SK-N-SH (cell line): ENCODE measurements around the gene RAB11B. TPM values are rescaled to one million over a fixed set of nuclear protein-coding genes. Genes with fewer than 3 reads are reported as not detected.

ENCODE experiments used
- CTCF ChIA-PET: fragments of 300-600, 350-600 bp; formaldehyde crosslinking; extraction: SDS; loops from one replicate; lab custom pipeline; 2021; lab: Yijun Ruan, JAX
- POLR2A ChIA-PET: fragments of 350-600 bp; sonication (Branson Sonifier 250); formaldehyde crosslinking; extraction: SDS; loops from one replicate; lab custom pipeline; 2020; ENCODE audit warnings: antibody characterized with exemption, inconsistent platforms; lab: Yijun Ruan, JAX
- DNase-seq: peaks from one replicate; pipeline ENCODE4 v3.0.0; 2012
- H2AFZ ChIP-seq: fragments of 200-600 bp; sonication (generic); 2 replicates; pipeline ENCODE4 v1.8.1; 2016; ENCODE audit warnings: antibody characterized with exemption, mild to moderate bottlenecking, low read depth
- H3F3A ChIP-seq: fragments of 200-600 bp; sonication (generic); replicated peaks from 2 replicates; pipeline ENCODE3; 2016; ENCODE audit warnings: antibody characterized with exemption, mild to moderate bottlenecking; ENCODE audit not compliant: insufficient read depth
- H3K27ac ChIP-seq, 2 experiments: fragments of 200-500 bp in 1 of 2; fragments of 200-600 bp in 1 of 2; sonication (Bioruptor generic) in 1 of 2; sonication (generic), shearing (Covaris generic) in 1 of 2; 2 replicates each; pipeline versions ENCODE4 v1.5.1 to v1.6.1; 2014 to 2016; ENCODE audit warnings: low read depth in 2 of 2, inconsistent platforms in 1 of 2, low read length in 1 of 2, mild to moderate bottlenecking in 1 of 2, mixed read lengths in 1 of 2
- H3K27me3 ChIP-seq: fragments of 200-600 bp; sonication (generic), shearing (Covaris generic); 2 replicates; pipeline ENCODE4 v1.6.1; 2016; ENCODE audit warnings: mixed run types; ENCODE audit not compliant: insufficient read depth
- H3K36me3 ChIP-seq, 2 experiments: fragments of 200-500 bp in 1 of 2; fragments of 200-600 bp in 1 of 2; sonication (Bioruptor generic) in 1 of 2; sonication (generic) in 1 of 2; replicated peaks in 1 of 2; 2 replicates each; pipeline versions ENCODE3 to v1.5.1; 2014 to 2016; ENCODE audit warnings: low read length in 1 of 2, mild to moderate bottlenecking in 1 of 2; ENCODE audit not compliant: insufficient read depth in 2 of 2, control insufficient read depth in 1 of 2
- H3K4me1 ChIP-seq, 2 experiments: fragments of 200-500 bp in 1 of 2; fragments of 200-600 bp in 1 of 2; sonication (Bioruptor generic) in 1 of 2; sonication (generic), shearing (Covaris generic) in 1 of 2; 2 replicates each; pipeline versions ENCODE4 v1.5.1 to v1.6.1; 2014 to 2016; ENCODE audit warnings: low read depth in 1 of 2, low read length in 1 of 2, mixed run types in 1 of 2; ENCODE audit not compliant: insufficient read depth in 2 of 2, control insufficient read depth in 1 of 2
- H3K4me2 ChIP-seq: fragments of 200-600 bp; sonication (generic), shearing (Covaris generic); 2 replicates; pipeline ENCODE4 v1.6.1; 2017; ENCODE audit warnings: mixed run types
- H3K4me3 ChIP-seq, 2 experiments: fragments of 200-500 bp in 1 of 2; fragments of 200-600 bp in 1 of 2; sonication (Bioruptor generic) in 1 of 2; sonication (generic), shearing (Covaris generic) in 1 of 2; 2 replicates each; pipeline versions ENCODE4 v1.5.1 to v1.8.1; 2014 to 2016; ENCODE audit warnings: low read depth in 2 of 2, inconsistent platforms in 1 of 2, low read length in 1 of 2, mild to moderate bottlenecking in 1 of 2, mixed read lengths in 1 of 2, moderate library complexity in 1 of 2
- H3K79me2 ChIP-seq: fragments of 200-600 bp; sonication (generic); 2 replicates; pipeline ENCODE4 v1.8.1; 2017; ENCODE audit warnings: mild to moderate bottlenecking; ENCODE audit not compliant: insufficient read depth
- H3K9ac ChIP-seq: fragments of 200-600 bp; sonication (generic); 2 replicates; pipeline ENCODE4 v1.6.1; 2017; ENCODE audit warnings: mixed run types
- H3K9me2 ChIP-seq: fragments of 200-600 bp; sonication (generic); 2 replicates; pipeline ENCODE4 v1.6.1; 2017; ENCODE audit warnings: mixed run types
- H3K9me3 ChIP-seq: fragments of 200-600 bp; sonication (generic); 2 replicates; pipeline ENCODE4 v1.6.1; 2017; ENCODE audit warnings: mixed run types, mild to moderate bottlenecking, moderate library complexity
- H4K20me1 ChIP-seq: fragments of 200-600 bp; sonication (generic); 2 replicates; pipeline ENCODE4 v1.6.1; 2017; ENCODE audit warnings: mild to moderate bottlenecking, mixed run types; ENCODE audit not compliant: insufficient read depth
- FOSL2 ChIP-seq: IDR thresholded peaks from 2 replicates; pipeline ENCODE4 v1.4.0; 2012; ENCODE audit warnings: low read depth, mild to moderate bottlenecking, moderate library complexity, borderline replicate concordance
- MEF2A ChIP-seq: IDR thresholded peaks from 2 replicates; pipeline ENCODE4 v1.4.0; 2012; ENCODE audit warnings: low read depth, borderline replicate concordance
- NFIC ChIP-seq: IDR thresholded peaks from 2 replicates; pipeline ENCODE4 v1.4.0; 2012; ENCODE audit warnings: borderline replicate concordance
- PBX3 ChIP-seq: IDR thresholded peaks from 2 replicates; pipeline ENCODE4; 2012
- POLR2AphosphoS5 ChIP-seq: IDR thresholded peaks from 2 replicates; pipeline ENCODE4 v1.6.1; 2012; ENCODE audit warnings: low read depth, low read length
- SMC3 ChIP-seq: IDR thresholded peaks from 2 replicates; pipeline ENCODE4 v1.6.1; 2012; ENCODE audit warnings: low read depth, low read length, improper control_type of control experiment
- TCF12 ChIP-seq: IDR thresholded peaks from 2 replicates; pipeline ENCODE4 v1.4.0; 2012
- WGBS: methylation state at CpG from one replicate; pipeline ENCODE4 v1.1.6; 2017; ENCODE audit warnings: low lambda C conversion rate; 5-methylcytosine and 5-hydroxymethylcytosine counted together
- polyA plus RNA-seq, 3 experiments: library from polyadenylated mRNA; depleted of rRNA; stranded (reverse); fragments of >200 nt; gene quantifications; 2 replicates each; pipeline ENCODE4 v1.2.3, GENCODE V29; 2012
- TF ChIP-seq, protein P1 (sequence below): IDR thresholded peaks from 2 replicates; pipeline ENCODE4 v1.4.0; 2012; ENCODE audit warnings: low read depth, borderline replicate concordance

Gene RAB11B
- polyA plus RNA-seq, 1 of the 3 experiments (the other 2 are of a cell fraction): 127 TPM

DNA sequence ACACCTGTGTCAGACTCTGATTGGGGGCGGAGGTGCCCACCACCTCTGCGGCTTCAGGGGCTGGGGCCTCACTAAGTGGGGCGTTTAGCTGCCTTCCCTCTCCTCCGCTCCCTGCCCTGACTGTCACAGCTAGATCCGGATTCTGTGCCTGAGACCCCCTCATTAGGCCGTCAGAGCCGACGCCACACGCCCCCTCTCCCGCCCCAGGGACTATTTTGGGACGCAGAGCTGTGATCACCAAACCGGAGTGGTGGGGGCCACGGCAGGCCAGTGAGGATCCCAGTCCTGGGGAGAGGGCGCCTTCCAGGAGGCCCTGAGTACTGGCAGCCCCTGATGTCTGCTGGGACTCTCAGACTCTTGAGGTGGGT is 47.9 kb upstream of the RAB11B start:
- TF ChIP-seq, protein P1, sequence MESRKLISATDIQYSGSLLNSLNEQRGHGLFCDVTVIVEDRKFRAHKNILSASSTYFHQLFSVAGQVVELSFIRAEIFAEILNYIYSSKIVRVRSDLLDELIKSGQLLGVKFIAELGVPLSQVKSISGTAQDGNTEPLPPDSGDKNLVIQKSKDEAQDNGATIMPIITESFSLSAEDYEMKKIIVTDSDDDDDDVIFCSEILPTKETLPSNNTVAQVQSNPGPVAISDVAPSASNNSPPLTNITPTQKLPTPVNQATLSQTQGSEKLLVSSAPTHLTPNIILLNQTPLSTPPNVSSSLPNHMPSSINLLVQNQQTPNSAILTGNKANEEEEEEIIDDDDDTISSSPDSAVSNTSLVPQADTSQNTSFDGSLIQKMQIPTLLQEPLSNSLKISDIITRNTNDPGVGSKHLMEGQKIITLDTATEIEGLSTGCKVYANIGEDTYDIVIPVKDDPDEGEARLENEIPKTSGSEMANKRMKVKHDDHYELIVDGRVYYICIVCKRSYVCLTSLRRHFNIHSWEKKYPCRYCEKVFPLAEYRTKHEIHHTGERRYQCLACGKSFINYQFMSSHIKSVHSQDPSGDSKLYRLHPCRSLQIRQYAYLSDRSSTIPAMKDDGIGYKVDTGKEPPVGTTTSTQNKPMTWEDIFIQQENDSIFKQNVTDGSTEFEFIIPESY: no peak
- TF ChIP-seq FOSL2: no peak
- no peak for TF ChIP-seq MEF2A
- no peak for TF ChIP-seq SMC3
- TF ChIP-seq TCF12: no peak
- TF ChIP-seq NFIC: no peak
- no peak for TF ChIP-seq POLR2AphosphoS5
- H3K4me1 ChIP-seq: no peaks in the 10 kb centered on the region; a peak in 1 of 4 replicates
- peaks cover 3% of the 10 kb centered on the region for H3F3A ChIP-seq
- no peak for DNase-seq
- ChIA-PET POLR2A (no interaction called here), CTCF (interaction anchor here (1.5 to 6.5 kb wide), 2 partner anchors 11 to 164 kb away, joined by 5 to 61 read pairs; no protein-coding TSS in a partner anchor)
- no peaks in the 10 kb centered on the region for H3K9me2 ChIP-seq
- peaks cover 12% of the 10 kb centered on the region; the same call in 1 of the 2 replicates for H3K27me3 ChIP-seq
- H3K9ac ChIP-seq: no peak overlapping the region
- no peaks in the 10 kb centered on the region for H4K20me1 ChIP-seq
- H3K36me3 ChIP-seq: no peaks in the 10 kb centered on the region
- no peaks in the 10 kb centered on the region for H3K79me2 ChIP-seq
- WGBS: 55% methylated on average over 5 of the region's 14 CpGs
- H3K4me3 ChIP-seq: no peak overlapping the region
- H3K4me2 ChIP-seq: no peak overlapping the region
- H3K9me3 ChIP-seq: no peaks in the 10 kb centered on the region
- no peak overlapping the region for H3K27ac ChIP-seq
- H2AFZ ChIP-seq: no peak overlapping the region

GRCh38 chr19:8342684-8343482 is 47.3 kb upstream of the RAB11B start, which contains the start of gene KANK3:
KANK3 (minus strand) TSS chr19:8343262; CDS start chr19:8337828, 5,434 bp downstream.
- no peak within 1 kb of the TSS for H3K27ac ChIP-seq
- WGBS: 15% methylated on average over 20 of the region's 65 CpGs

More at GRCh38 chr19:8342684-8343482, 47.3 kb upstream of the RAB11B start, which contains the start of gene KANK3:
- ChIA-PET POLR2A (no interaction called here), CTCF (interaction anchor here (1.4 to 6.5 kb wide), 4 partner anchors 9 to 238 kb away, joined by 4 to 61 read pairs (median 6); no protein-coding TSS in a partner anchor)
- Histone ChIP-seq H3K9me2 (no peaks in the 10 kb centered on the region), H3K4me3 (peak within 1 kb of the TSS; percentile 39 to 50; a peak in 3 of 4 replicates), H3K9me3 (no peaks in the 10 kb centered on the region), H4K20me1 (no peaks in the 10 kb centered on the region), H3K9ac (no peak within 1 kb of the TSS), H3F3A (peaks cover 3% of the 10 kb centered on the region), H3K36me3 (no peaks in the 10 kb centered on the region), H3K79me2 (no peaks in the 10 kb centered on the region), H3K4me1 (no peaks in the 10 kb centered on the region; a peak in 1 of 4 replicates), H3K4me2 (peak within 1 kb of the TSS; percentile 59), H3K27me3 (peaks cover 7% of the 10 kb centered on the region; the same call in 1 of the 2 replicates), H2AFZ (peak within 1 kb of the TSS; percentile 68; the same call in 1 of the 2 replicates)
- TF ChIP-seq, protein P1: no peak
- TF ChIP-seq PBX3: peak; percentile 99
- DNase-seq: peak; percentile 99
